Coronary artery (tissue), 2 donors: ENCODE data around the gene FIBCD1.
A peak's percentile ranks its signal among the peaks of the same experiment; 100 is the strongest.

ENCODE experiments used
- DNase-seq: peaks from one replicate; pipeline ENCODE4 v3.0.0-alpha.2; 2017; ENCODE audit warnings: low spot score
- H3K27ac ChIP-seq, 2 donors: fragments of 200-600 bp; sonication (generic); one replicate each; pipeline ENCODE4 v1.5.1; 2016 to 2019
- H3K4me3 ChIP-seq: fragments of 200-600 bp; sonication (generic); 2 replicates; pipeline ENCODE4 v1.5.1; 2016; ENCODE audit warnings: mild to moderate bottlenecking, moderate library complexity
- TF ChIP-seq, protein P1 (sequence below): fragments of 200-600 bp; sonication (generic); IDR thresholded peaks from one replicate; pipeline ENCODE4 v1.5.1; 2019; ENCODE audit warnings: antibody characterized with exemption

FIBCD1 gene

DNA sequence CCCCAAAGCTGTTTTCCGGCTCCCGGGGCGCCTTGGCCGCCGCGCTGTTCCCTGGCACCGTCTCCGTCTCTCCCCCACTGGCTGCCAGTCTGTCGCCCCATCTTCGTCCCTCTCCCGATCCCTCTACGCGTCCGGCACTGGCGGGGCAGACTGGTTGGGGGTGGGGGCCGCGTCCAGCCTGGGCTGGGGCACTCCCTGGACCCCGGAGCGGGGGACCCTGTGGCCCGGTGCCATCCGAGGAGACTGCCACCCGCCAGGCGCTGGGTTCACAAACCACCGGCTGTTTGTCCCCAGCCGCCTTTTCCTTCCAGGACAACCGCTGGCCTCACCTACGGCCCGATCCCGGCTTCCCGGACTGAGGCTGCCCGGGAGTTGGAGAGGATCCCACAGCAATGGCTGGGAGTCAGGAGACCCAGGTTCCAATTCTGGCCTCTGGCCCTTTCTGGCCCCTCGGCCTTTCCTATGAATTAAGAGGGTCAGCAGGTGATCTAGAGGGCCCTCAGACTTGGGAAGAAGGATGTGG, 1.0 kb upstream of the FIBCD1 start:
- H3K4me3 ChIP-seq = peak overlapping the region; percentile 70
- TF ChIP-seq, protein P1, sequence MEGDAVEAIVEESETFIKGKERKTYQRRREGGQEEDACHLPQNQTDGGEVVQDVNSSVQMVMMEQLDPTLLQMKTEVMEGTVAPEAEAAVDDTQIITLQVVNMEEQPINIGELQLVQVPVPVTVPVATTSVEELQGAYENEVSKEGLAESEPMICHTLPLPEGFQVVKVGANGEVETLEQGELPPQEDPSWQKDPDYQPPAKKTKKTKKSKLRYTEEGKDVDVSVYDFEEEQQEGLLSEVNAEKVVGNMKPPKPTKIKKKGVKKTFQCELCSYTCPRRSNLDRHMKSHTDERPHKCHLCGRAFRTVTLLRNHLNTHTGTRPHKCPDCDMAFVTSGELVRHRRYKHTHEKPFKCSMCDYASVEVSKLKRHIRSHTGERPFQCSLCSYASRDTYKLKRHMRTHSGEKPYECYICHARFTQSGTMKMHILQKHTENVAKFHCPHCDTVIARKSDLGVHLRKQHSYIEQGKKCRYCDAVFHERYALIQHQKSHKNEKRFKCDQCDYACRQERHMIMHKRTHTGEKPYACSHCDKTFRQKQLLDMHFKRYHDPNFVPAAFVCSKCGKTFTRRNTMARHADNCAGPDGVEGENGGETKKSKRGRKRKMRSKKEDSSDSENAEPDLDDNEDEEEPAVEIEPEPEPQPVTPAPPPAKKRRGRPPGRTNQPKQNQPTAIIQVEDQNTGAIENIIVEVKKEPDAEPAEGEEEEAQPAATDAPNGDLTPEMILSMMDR = no peak
- no peak for DNase-seq
- H3K27ac ChIP-seq = no peak overlapping the region

DNA sequence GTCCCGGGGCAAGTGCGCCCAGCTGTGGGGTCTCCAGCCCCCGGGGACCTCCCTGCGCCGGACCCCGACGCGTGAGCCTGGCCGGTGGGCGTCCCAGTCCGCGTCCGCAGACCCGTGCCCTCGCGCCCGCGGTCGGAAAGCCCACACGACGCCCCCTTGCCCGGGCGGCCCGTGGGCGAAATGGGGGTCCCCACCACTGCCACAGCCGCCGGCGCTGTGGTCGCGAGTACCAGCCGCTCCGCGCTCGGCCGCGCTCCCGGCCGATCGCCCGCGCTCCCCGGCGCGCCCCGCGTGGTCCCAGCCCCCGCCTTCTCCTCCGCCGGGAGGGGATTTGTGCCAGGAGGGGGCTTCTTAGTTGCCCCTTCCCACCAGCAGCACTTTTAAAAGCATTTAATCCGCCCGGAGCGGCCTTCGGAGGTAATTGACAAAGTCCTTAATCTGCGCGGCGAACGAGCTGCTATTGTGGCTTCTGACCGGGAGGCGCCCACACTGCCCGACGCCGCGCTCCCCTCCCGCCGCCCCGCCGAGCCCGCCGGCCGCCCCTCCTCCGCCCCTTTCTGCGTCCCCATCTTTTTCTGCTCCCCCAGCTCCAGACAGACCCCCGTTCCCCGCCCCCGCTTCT, 469 bp upstream of the FIBCD1 start:
- Histone ChIP-seq H3K27ac (no peak overlapping the region), H3K4me3 (peak overlapping the region; percentile 70)
- TF ChIP-seq, protein P1 = no peak
- DNase-seq = no peak

DNA sequence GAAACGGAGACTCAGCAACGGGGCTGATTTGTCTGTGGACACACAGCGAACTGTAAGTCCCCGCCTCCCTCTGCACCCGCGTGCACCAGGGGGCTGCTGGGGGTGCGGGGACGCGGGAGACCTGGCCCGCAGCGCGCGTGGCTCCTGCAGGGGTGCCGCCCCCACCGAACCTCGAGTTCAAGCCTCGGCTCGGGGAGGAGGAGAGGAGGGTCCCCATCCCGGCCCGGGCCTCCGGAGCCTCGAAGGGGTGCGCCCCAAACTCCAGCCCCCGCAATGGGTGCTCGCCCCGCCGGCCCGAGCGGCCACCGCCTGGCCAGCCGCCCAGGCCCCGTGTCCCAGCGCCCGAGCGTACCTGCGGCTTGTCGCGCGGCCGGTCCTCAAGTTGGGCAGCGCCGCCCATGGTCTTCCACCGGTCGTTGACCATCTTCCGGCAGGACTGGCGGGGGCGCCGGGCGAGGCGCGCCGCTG, 829 bp downstream of the FIBCD1 start:
- TF ChIP-seq, protein P1 = no peak
- no peak for DNase-seq
- Histone ChIP-seq H3K4me3 (peak overlapping the region; percentile 70), H3K27ac (no peak overlapping the region)

DNA sequence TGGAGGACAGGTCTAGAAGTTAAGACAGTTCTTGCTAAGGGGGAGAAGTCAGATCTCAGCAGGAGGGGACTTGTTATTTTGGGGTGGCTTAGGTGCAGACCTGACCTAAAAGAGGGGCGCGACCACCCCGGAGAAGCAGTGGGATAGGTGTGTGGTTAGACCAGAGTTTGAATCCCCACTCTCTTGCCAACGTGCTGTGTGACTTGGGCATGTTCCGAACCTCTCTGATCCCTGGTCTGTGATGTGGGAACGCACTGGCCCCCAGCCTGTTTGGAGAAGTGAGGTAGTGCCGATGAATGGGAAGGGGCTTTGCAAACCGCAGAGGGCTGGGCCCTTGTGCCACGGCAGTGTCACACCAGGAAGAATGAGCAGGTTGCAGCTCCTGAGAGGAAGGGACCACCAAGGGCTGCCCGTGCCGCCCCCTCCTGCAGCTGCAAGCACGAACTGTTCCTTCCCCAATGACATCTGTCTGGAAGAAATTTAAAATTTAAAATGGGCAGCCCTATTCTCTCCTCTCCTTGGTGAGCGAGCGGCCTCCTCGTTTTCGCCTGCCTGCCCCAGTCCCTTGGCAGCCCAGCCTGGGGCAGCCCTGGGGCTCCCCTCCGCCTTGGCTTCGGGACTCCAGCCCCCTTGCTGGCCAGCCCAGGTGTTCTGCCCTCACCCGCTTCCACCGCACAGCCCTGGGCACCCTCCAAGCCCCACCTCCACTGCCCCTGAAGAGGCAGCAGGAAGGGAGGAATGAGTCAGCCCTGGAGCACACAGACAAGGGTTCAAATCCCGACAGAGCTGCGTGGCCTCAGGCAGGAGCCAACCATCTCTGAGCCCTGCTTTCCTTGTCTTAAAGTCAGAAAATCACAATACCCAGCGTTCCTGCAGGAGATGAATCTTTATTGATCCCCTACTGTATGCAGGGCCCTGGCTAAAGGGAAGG, 1.6 kb downstream of the FIBCD1 start:
- TF ChIP-seq, protein P1 = no peak
- peak overlapping the region; percentile 70 for H3K4me3 ChIP-seq
- no peak overlapping the region for H3K27ac ChIP-seq
- DNase-seq = no peak

DNA sequence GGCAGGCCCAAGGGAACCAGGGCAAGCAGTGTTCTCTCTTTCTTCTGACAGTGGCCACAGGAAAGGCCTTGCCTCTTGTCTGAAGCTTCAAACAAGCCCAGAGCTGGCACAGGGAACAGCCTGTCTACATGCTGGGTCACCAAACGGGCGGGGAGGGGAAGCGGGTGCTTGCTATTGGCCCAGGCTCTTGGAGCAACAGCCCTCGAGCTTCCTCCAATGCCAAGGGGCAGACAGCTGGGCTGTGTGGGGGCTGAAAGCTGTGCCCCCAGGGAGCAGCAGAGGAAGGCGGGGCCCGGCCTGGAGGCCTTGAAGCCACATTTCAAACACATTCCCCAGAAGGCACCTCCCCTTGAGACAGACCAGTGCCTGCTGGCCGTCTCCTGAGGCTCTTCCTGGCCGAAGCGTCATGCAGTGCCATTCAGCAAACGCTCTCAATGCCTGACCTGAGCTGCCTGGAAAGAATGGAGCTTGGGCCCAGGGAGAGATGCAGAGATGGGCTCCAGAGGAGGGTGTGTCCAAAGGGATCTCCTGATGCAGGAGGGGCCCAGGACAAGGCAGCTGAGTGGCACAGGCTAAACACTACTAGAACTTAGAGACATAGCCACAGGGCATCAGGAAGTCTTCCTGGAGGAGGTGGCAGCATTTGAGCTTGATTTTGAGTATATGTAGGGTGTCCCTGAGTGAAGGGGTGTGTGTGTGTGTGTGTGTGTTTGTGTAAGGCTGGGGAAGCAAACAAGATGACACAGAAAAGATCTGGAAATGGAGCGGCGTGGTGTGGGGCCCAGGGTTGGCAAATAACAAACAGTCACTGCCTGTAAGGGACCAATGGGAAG, 2.5 kb downstream of the FIBCD1 start:
- peak; percentile 88 for DNase-seq
- no peak overlapping the region for H3K4me3 ChIP-seq
- peak overlapping the region in 1 of 2 donors; percentile 26 for H3K27ac ChIP-seq
- TF ChIP-seq, protein P1 = no peak

DNA sequence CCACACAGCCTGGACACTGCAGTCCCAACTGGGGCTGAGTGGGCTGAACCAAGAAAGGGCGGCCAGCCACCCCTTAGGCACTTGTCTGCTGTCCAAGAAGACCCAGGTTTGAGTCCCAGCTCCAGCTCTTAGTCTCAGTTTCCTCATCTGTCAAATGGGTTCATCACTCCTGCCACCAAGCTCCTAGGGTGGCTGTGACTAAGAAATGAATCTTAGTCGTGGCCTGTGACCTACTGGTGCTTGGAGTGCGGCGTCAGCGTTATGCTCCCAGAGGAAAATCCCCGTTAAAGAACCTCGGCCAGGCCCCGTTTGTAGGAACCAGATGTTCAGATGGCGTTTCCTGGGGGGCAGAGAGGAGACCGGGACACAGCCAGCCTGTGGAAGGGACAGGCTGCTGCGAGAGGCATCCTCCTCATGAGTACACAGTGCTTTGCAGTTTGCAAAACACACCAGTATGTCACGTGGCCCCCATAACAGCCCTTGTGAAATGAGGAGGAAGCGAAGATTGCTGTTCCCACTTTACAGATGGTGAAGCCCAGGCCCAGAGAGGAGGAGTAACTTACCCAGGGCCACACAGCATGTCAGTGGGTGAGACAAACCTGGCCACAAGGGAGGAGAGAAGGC, 3.3 kb downstream of the FIBCD1 start:
- TF ChIP-seq, protein P1 = no peak
- peak overlapping the region; percentile 5 to 26 for H3K27ac ChIP-seq
- H3K4me3 ChIP-seq = no peak overlapping the region
- no peak for DNase-seq
